IPS-18c (cell line): ENCODE measurements around the gene PRSS27.
A peak's percentile ranks its signal among the peaks of the same experiment; 100 is the strongest.
"Not testable (repeated sequence)": the region's sequence is repeated elsewhere in the genome, so short reads cannot be mapped to it uniquely, and the experiment has no call there.

Experiments used
- H3K4me3 ChIP-seq: 2 replicates; pipeline ENCODE4 v1.7.0; 2013; ENCODE audit warnings: low read depth, mild to moderate bottlenecking, low read length, moderate library complexity; ENCODE audit not compliant: insufficient read depth
- H3K9me3 ChIP-seq: one replicate; pipeline ENCODE4 v1.6.1; 2013; ENCODE audit warnings: mild to moderate bottlenecking, low read length, moderate library complexity; ENCODE audit not compliant: control insufficient read depth, insufficient read depth

The PRSS27 gene

GRCh38 chr16:2675021-2675420, 45.0 kb downstream of the PRSS27 start:
- Histone ChIP-seq H3K9me3 (no peaks in the 10 kb centered on the region), H3K4me3 (no peak overlapping the region)

GRCh38 chr16:2673066-2673999, 46.7 kb downstream of the PRSS27 start:
- Histone ChIP-seq H3K4me3 (peak overlapping the region; percentile 51), H3K9me3 (no peaks in the 10 kb centered on the region)

GRCh38 chr16:2671741-2672140, 48.3 kb downstream of the PRSS27 start:
- H3K4me3 ChIP-seq = no peak overlapping the region
- H3K9me3 ChIP-seq = no peaks in the 10 kb centered on the region

- not testable (repeated sequence) for H3K9me3 ChIP-seq, H3K4me3 ChIP-seq
Measured at GRCh38 chr16:2671193-2671592, 48.8 kb downstream of the PRSS27 start.

GRCh38 chr16:2670017-2670416, 50.0 kb downstream of the PRSS27 start:
- not testable (repeated sequence) for H3K4me3 ChIP-seq, H3K9me3 ChIP-seq

GRCh38 chr16:2669587-2669986, 50.4 kb downstream of the PRSS27 start:
- not testable (repeated sequence) for H3K4me3 ChIP-seq, H3K9me3 ChIP-seq

GRCh38 chr16:2666671-2667070, 53.4 kb downstream of the PRSS27 start:
- H3K9me3 ChIP-seq, H3K4me3 ChIP-seq: not testable (repeated sequence)

- H3K9me3 ChIP-seq = no peaks in the 10 kb centered on the region
- H3K4me3 ChIP-seq = no peak overlapping the region
Measured at GRCh38 chr16:2664574-2664982, 55.4 kb downstream of the PRSS27 start.

- H3K9me3 ChIP-seq = no peaks in the 10 kb centered on the region
- no peak overlapping the region for H3K4me3 ChIP-seq
Measured at GRCh38 chr16:2663553-2664546, 56.2 kb downstream of the PRSS27 start.
